ENCODE measurements around the gene TNKS2.
"Not testable (repeated sequence)": the region's sequence is repeated elsewhere in the genome, so short reads cannot be mapped to it uniquely, and the experiment has no call there.

DNA sequence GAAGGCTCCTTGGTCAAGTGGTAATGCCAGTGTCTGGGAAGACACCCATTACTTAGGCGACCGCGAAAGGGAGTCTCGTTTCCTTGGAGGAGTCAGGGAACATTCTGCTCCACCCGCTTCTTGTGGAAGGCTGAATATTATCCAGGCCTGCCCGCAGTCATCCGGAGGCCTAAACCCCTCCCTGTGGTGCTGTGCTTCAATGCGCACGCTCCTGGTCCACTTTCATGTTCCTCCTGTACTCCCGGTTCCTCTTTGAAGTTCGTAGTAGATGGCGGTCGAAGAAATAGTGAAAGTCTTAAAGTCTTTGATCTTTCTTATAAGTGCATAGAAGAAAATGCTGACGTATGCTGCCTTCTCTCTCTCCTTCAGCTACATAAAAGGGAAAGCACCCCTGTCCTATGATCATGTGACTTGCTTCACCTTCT lies 96.0 kb downstream of the TNKS2 start:
- TF ChIP-seq ZNF761 (CRISPR knock-in tag; conservative IDR thresholded peaks at IDR 0.05); SMC3 (IDR thresholded peaks at IDR 0.05; ENCODE audit: low read length); ZNF10 (CRISPR knock-in tag; IDR thresholded peaks at IDR 0.05; ENCODE audit: borderline replicate concordance, low read depth); YY1 (IDR thresholded peaks at IDR 0.05; ENCODE audit: insufficient read depth, insufficient replicate concordance, low read depth, low read length); CTCF (CRISPR knock-in tag; IDR thresholded peaks at IDR 0.05); ZNF644 (CRISPR knock-in tag; IDR thresholded peaks at IDR 0.05; ENCODE audit: low read depth); MYC (CRISPR knock-in tag; IDR thresholded peaks at IDR 0.05; ENCODE audit: borderline replicate concordance): not testable (repeated sequence)
- TF ChIP-seq, protein P1, sequence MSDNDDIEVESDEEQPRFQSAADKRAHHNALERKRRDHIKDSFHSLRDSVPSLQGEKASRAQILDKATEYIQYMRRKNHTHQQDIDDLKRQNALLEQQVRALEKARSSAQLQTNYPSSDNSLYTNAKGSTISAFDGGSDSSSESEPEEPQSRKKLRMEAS (IDR thresholded peaks at IDR 0.05), result not testable (repeated sequence)
- TF ChIP-seq, protein P2, sequence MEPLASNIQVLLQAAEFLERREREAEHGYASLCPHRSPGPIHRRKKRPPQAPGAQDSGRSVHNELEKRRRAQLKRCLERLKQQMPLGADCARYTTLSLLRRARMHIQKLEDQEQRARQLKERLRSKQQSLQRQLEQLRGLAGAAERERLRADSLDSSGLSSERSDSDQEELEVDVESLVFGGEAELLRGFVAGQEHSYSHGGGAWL (CRISPR knock-in tag; IDR thresholded peaks at IDR 0.05), result not testable (repeated sequence)
- TF ChIP-seq, protein P3, sequence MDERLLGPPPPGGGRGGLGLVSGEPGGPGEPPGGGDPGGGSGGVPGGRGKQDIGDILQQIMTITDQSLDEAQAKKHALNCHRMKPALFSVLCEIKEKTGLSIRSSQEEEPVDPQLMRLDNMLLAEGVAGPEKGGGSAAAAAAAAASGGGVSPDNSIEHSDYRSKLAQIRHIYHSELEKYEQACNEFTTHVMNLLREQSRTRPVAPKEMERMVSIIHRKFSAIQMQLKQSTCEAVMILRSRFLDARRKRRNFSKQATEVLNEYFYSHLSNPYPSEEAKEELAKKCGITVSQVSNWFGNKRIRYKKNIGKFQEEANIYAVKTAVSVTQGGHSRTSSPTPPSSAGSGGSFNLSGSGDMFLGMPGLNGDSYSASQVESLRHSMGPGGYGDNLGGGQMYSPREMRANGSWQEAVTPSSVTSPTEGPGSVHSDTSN (CRISPR knock-in tag; IDR thresholded peaks at IDR 0.05), result not testable (repeated sequence)
- TF ChIP-seq, protein P4, sequence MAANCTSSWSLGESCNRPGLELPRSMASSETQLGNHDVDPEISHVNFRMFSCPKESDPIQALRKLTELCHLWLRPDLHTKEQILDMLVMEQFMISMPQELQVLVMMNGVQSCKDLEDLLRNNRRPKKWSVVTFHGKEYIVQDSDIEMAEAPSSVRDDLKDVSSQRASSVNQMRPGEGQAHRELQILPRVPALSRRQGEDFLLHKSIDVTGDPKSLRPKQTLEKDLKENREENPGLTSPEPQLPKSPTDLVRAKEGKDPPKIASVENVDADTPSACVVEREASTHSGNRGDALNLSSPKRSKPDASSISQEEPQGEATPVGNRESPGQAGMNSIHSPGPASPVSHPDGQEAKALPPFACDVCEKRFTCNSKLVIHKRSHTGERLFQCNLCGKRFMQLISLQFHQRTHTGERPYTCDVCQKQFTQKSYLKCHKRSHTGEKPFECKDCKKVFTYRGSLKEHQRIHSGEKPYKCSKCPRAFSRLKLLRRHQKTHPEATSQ (CRISPR knock-in tag; IDR thresholded peaks at IDR 0.05; ENCODE audit: borderline replicate concordance), result not testable (repeated sequence)
